Suprapubic skin (tissue), 4 donors: Measurements from ENCODE around the gene ORC3. TPM values are rescaled to one million over a fixed set of nuclear protein-coding genes. Genes with fewer than 3 reads are reported as not detected.
"Not testable (repeated sequence)": the region's sequence is repeated elsewhere in the genome, so short reads cannot be mapped to it uniquely, and the experiment has no call there.

Experiments
- DNase-seq, 2 donors: peaks; one replicate each; pipeline ENCODE4 v3.0.0-alpha.2; 2019; ENCODE audit warnings: low spot score in 2 of 2
- H3K27ac ChIP-seq: fragments of 200-600 bp; sonication (generic); one replicate; pipeline ENCODE4 v1.5.1; 2019
- H3K27me3 ChIP-seq: fragments of 200-600 bp; sonication (generic); one replicate; pipeline ENCODE4 v1.5.1; 2019
- H3K36me3 ChIP-seq: fragments of 200-600 bp; sonication (generic); one replicate; pipeline ENCODE4 v1.5.1; 2019
- H3K4me1 ChIP-seq: fragments of 200-600 bp; sonication (generic); one replicate; pipeline ENCODE4 v1.5.1; 2019
- H3K4me3 ChIP-seq: fragments of 200-600 bp; sonication (generic); one replicate; pipeline ENCODE4 v1.5.1; 2019; ENCODE audit warnings: mild to moderate bottlenecking
- H3K9me3 ChIP-seq: fragments of 200-600 bp; sonication (generic); one replicate; pipeline ENCODE4 v1.5.1; 2019
- CTCF ChIP-seq, 2 donors: fragments of 200-600 bp in 1 of 2; fragments of 450-650 bp in 1 of 2; sonication (generic) in 1 of 2; IDR thresholded peaks; one replicate each; pipeline ENCODE4 v1.5.1; 2016 to 2019; ENCODE audit warnings: antibody characterized with exemption in 2 of 2, mild to moderate bottlenecking in 1 of 2, moderate library complexity in 1 of 2
- EP300 ChIP-seq: sonication (generic); formaldehyde crosslinking; IDR thresholded peaks from one replicate; pipeline ENCODE4 v1.6.1; 2017; ENCODE audit warnings: antibody characterized with exemption
- POLR2A ChIP-seq, 2 donors: fragments of 450-650 bp; IDR thresholded peaks; one replicate each; pipeline ENCODE4 v1.6.1; 2017; ENCODE audit warnings: antibody characterized with exemption in 2 of 2, mild to moderate bottlenecking in 2 of 2, moderate library complexity in 2 of 2
- POLR2AphosphoS5 ChIP-seq, 3 donors: sonication (generic); formaldehyde crosslinking; IDR thresholded peaks; one replicate each; pipeline ENCODE4 v1.6.1; 2017; ENCODE audit warnings: antibody characterized with exemption in 3 of 3
- WGBS: methylation state at CpG from one replicate; pipeline ENCODE4 v1.1.5; 2018; 5-methylcytosine and 5-hydroxymethylcytosine counted together
- total RNA-seq, 4 donors: library from RNA; depleted of rRNA; stranded (reverse); fragments of >200 nt; gene quantifications; one replicate each; pipeline ENCODE4 v1.1.0, GENCODE V29; 2016

Gene ORC3
- total RNA-seq, 4 donors from 2014 or later, result 9.7 to 30.6 (median 12.9) TPM

DNA sequence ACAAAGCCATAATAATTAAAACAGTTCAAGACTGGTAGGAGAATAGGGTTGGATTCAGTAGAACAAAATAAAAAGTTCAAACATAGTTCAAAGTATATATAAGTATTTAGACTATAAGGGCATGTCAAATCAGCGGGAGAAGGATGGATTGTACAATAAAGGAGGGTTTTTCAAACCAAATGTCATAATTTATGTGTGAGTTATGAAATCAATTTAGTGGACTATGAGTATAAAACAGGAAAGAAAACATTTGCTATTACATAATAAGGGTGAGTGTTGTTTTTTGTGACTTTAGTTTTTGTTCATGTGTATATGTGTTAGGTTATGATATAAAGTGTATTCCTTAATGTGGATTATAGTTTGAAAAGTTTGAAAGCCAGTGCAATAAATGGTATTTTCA, 10.6 kb downstream of the ORC3 start:
- Histone ChIP-seq H3K27me3 (no peaks in the 10 kb centered on the region), H3K9me3 (no peaks in the 10 kb centered on the region), H3K36me3 (peaks cover 6% of the 10 kb centered on the region), H3K4me3 (no peak overlapping the region), H3K27ac (no peak overlapping the region), H3K4me1 (no peaks in the 10 kb centered on the region)
- DNase-seq, result no peak
- 96% methylated on average over 1 of the region's 1 CpG for WGBS
- TF ChIP-seq POLR2A (IDR thresholded peaks at IDR 0.05), result no peak

GRCh38 chr6:87606199-87606598, 16.3 kb downstream of the ORC3 start:
- no peak for DNase-seq
- H3K27ac ChIP-seq, result no peak overlapping the region
- no peak overlapping the region for H3K4me3 ChIP-seq
- no peaks in the 10 kb centered on the region for H3K9me3 ChIP-seq
- H3K4me1 ChIP-seq, result no peaks in the 10 kb centered on the region
- no peak for TF ChIP-seq CTCF (IDR thresholded peaks at IDR 0.05)
- TF ChIP-seq POLR2A (IDR thresholded peaks at IDR 0.05), result no peak
- TF ChIP-seq EP300, result no peak
- TF ChIP-seq POLR2AphosphoS5 (IDR thresholded peaks at IDR 0.05), result no peak
- WGBS, result 72% methylated on average over 2 of the region's 2 CpGs
- H3K27me3 ChIP-seq, result no peaks in the 10 kb centered on the region
- H3K36me3 ChIP-seq, result peaks cover 18% of the 10 kb centered on the region

DNA sequence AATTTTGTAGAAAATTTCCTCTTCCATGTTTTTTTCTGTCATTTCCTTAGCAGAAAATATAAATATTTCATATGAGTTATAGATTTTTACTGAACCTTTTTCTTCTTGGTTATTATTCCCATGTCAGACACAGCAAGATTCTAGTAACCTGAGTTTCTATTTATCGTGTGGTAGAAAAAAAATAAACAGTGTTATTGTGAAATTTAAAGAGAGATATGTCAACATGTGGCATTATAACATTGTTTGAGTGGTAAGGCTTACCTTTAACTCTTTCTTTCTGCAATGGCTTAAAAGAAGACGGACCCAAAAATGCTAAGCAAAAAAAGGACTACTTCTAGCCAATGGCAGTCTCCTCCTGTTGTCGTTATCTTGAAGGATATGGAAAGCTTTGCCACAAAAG, 18.9 kb downstream of the ORC3 start:
- H3K36me3 ChIP-seq, result peaks cover 43% of the 10 kb centered on the region
- H3K4me3 ChIP-seq, result no peak overlapping the region
- no peaks in the 10 kb centered on the region for H3K9me3 ChIP-seq
- TF ChIP-seq POLR2A (IDR thresholded peaks at IDR 0.05) (no peak), POLR2AphosphoS5 (IDR thresholded peaks at IDR 0.05) (no peak), CTCF (IDR thresholded peaks at IDR 0.05) (no peak)
- no peak for DNase-seq
- no peaks in the 10 kb centered on the region for H3K4me1 ChIP-seq
- 93% methylated on average over 3 of the region's 3 CpGs for WGBS
- no peaks in the 10 kb centered on the region for H3K27me3 ChIP-seq
- H3K27ac ChIP-seq, result no peak overlapping the region

DNA sequence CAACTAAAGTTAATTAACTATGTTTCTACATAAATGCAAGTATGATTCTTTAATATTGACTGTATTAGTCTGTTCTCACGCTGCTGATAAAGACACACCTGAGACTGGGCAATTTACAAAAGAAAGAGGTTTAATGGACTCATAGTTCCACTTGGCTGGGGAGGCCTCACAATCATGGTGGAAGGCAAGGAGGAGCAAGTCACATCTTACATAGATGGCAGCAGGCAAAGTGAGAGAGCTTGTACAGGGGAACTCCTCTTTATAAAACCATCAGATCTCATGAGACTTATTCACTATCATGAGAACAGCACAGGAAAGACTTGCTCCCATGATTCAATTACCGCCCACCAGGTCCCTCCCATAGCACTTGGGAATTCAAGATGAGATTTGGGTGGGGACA, 23.1 kb downstream of the ORC3 start:
- DNase-seq, H3K27ac ChIP-seq, H3K9me3 ChIP-seq, H3K4me3 ChIP-seq, H3K27me3 ChIP-seq, H3K4me1 ChIP-seq: not testable (repeated sequence)
- WGBS, result 100% methylated on average over 2 of the region's 2 CpGs
- H3K36me3 ChIP-seq, result peaks cover 44% of the 10 kb centered on the region

DNA sequence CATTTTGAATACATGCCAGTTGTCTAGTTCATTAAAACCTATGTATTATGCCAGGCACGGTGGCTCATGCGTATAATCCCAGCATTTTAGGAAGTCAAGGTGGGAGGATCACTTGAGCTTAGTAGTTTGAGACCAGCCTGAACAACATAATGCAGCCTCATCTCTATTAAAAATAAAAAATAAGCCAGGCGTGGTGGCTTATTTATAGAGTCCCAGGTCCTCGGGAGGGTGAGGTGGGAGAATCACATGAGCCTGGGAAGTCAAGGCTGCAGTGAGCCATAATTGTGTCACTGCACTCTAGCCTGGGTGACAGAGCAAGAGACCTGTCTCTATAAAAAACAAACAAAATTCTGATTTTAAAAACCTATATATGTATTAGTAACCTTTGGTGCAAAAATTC, 27.5 kb downstream of the ORC3 start:
- H3K27me3 ChIP-seq, result no peaks in the 10 kb centered on the region
- no peak for DNase-seq
- H3K27ac ChIP-seq, result no peak overlapping the region
- H3K4me3 ChIP-seq, result no peak overlapping the region
- 94% methylated on average over 4 of the region's 4 CpGs for WGBS
- H3K36me3 ChIP-seq, result peaks cover 37% of the 10 kb centered on the region
- H3K9me3 ChIP-seq, result no peaks in the 10 kb centered on the region
- no peaks in the 10 kb centered on the region for H3K4me1 ChIP-seq
- TF ChIP-seq POLR2A (IDR thresholded peaks at IDR 0.05) (no peak), CTCF (IDR thresholded peaks at IDR 0.05) (no peak), EP300 (no peak), POLR2AphosphoS5 (IDR thresholded peaks at IDR 0.05) (no peak)

DNA sequence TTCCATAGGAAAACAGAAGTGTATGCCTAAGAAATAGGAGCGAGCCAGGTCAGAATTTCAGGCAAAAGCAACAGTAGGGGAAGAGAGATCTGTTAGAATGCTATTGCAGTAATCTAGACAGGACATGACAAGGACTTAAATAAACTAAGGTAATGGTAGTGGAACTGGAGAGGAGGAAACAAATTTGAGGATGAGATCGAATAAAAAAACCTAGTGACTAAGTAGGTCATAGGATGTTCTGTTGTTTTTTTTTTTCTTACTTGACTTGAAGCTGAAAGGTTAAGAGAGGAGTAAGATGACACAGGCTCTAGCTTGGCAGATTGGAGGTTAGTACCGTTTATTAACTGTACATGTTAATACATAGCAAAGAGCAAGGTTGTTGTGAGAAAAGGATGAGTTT, 28.6 kb downstream of the ORC3 start:
- H3K36me3 ChIP-seq, result peaks cover 29% of the 10 kb centered on the region
- TF ChIP-seq CTCF (IDR thresholded peaks at IDR 0.05), result no peak
- TF ChIP-seq EP300, result no peak
- TF ChIP-seq POLR2AphosphoS5 (IDR thresholded peaks at IDR 0.05), result no peak
- TF ChIP-seq POLR2A (IDR thresholded peaks at IDR 0.05), result no peak
- no peak for DNase-seq
- H3K4me1 ChIP-seq, result no peaks in the 10 kb centered on the region
- no peak overlapping the region for H3K27ac ChIP-seq
- H3K27me3 ChIP-seq, result no peaks in the 10 kb centered on the region
- no peaks in the 10 kb centered on the region for H3K9me3 ChIP-seq
- H3K4me3 ChIP-seq, result no peak overlapping the region
- 93% methylated on average over 3 of the region's 3 CpGs for WGBS
